Left lobe of liver (tissue), 2 donors: ENCODE data around the gene ZBTB32. TPM values are rescaled to one million over a fixed set of nuclear protein-coding genes. Genes with fewer than 3 reads are reported as not detected.
"Not testable (repeated sequence)": the region's sequence is repeated elsewhere in the genome, so short reads cannot be mapped to it uniquely, and the experiment has no call there.

Experiments used
- ATAC-seq: fragments of 200-7000 bp; cut with Tn5 transposase; one replicate; pipeline ENCODE4 v1.9.1; 2020; ENCODE audit warnings: mild to moderate bottlenecking, moderate library complexity
- DNase-seq: peaks from one replicate; pipeline ENCODE4 v3.0.0-alpha.2; 2020; ENCODE audit warnings: low spot score
- total RNA-seq: library from RNA; stranded (reverse); gene quantifications from one replicate; pipeline ENCODE4 v1.2.1, GENCODE V29; 2021
- donor health status: DM: no; HTN: no; CAD: no; lungs with moderate emphysema.
- donor health status: DM: no; HTN: yes; CAD: no.

ZBTB32 gene
- total RNA-seq, 1 donor from 2014 or later: 0.10 TPM

GRCh38 chr19:35718345-35719041, 14.1 kb downstream of the ZBTB32 start:
- ATAC-seq (no peak), DNase-seq (peak; percentile 61)

GRCh38 chr19:35719402-35720162, 15.2 kb downstream of the ZBTB32 start:
- DNase-seq: peak; percentile 55
- peak; percentile 5 for ATAC-seq

- ATAC-seq (no peak), DNase-seq (no peak)
These were observed 15.8 kb downstream of the ZBTB32 start for GRCh38 chr19:35720163-35720524.

- ATAC-seq (no peak), DNase-seq (no peak)
These were observed 16.3 kb downstream of the ZBTB32 start for GRCh38 chr19:35720648-35721047.

GRCh38 chr19:35721374-35721773, 17.0 kb downstream of the ZBTB32 start:
- DNase-seq (no peak), ATAC-seq (no peak)

GRCh38 chr19:35722461-35722860, 18.1 kb downstream of the ZBTB32 start:
- DNase-seq (no peak), ATAC-seq (no peak)

- ATAC-seq: no peak
- no peak for DNase-seq
These were observed 18.5 kb downstream of the ZBTB32 start for GRCh38 chr19:35722897-35723296.

- DNase-seq (no peak), ATAC-seq (no peak)
These were observed 19.3 kb downstream of the ZBTB32 start for GRCh38 chr19:35723671-35724070.

- not testable (repeated sequence) for ATAC-seq, DNase-seq
These were observed 19.8 kb downstream of the ZBTB32 start for GRCh38 chr19:35724132-35724531.

- no peak for ATAC-seq
- DNase-seq: no peak
These were observed 20.2 kb downstream of the ZBTB32 start for GRCh38 chr19:35724560-35724959.

GRCh38 chr19:35725216-35725861, 21.0 kb downstream of the ZBTB32 start:
- DNase-seq: no peak
- ATAC-seq: no peak

- ATAC-seq (no peak), DNase-seq (no peak)
These were observed 22.9 kb downstream of the ZBTB32 start for GRCh38 chr19:35727053-35727955.

GRCh38 chr19:35727956-35728706, 23.8 kb downstream of the ZBTB32 start:
- no peak for DNase-seq
- ATAC-seq: no peak

GRCh38 chr19:35729021-35729420, 24.7 kb downstream of the ZBTB32 start:
- ATAC-seq (no peak), DNase-seq (no peak)

- DNase-seq: no peak
- no peak for ATAC-seq
These were observed 25.4 kb downstream of the ZBTB32 start for GRCh38 chr19:35729763-35730162.

GRCh38 chr19:35730326-35730725, 26.0 kb downstream of the ZBTB32 start:
- DNase-seq (no peak), ATAC-seq (no peak)

- no peak for DNase-seq
- no peak for ATAC-seq
These were observed 27.0 kb downstream of the ZBTB32 start for GRCh38 chr19:35731353-35731752.

GRCh38 chr19:35731779-35732405, 27.5 kb downstream of the ZBTB32 start:
- DNase-seq (no peak), ATAC-seq (no peak)

- no peak for DNase-seq
These were observed 28.3 kb downstream of the ZBTB32 start for GRCh38 chr19:35732540-35733179.

More at GRCh38 chr19:35732540-35733179, 28.3 kb downstream of the ZBTB32 start:
- ATAC-seq: no peak
